GM12865 (cell line): ENCODE measurements around the gene KIF2A.

Experiments
- DNase-seq: peaks from one replicate; pipeline ENCODE4 v3.0.0; 2010; ENCODE audit warnings: low read depth
- H3K4me3 ChIP-seq: 2 replicates; pipeline ENCODE4 v1.5.1; 2011; ENCODE audit warnings: mild to moderate bottlenecking, low read depth, low read length, control low read depth
- TF ChIP-seq, protein P1 (sequence below): IDR thresholded peaks from 2 replicates; pipeline ENCODE4 v1.5.1; 2011; ENCODE audit warnings: low read length, control low read depth, low read depth, inconsistent platforms; ENCODE audit not compliant: insufficient read depth; ENCODE audit errors: missing control alignments

Gene KIF2A

DNA sequence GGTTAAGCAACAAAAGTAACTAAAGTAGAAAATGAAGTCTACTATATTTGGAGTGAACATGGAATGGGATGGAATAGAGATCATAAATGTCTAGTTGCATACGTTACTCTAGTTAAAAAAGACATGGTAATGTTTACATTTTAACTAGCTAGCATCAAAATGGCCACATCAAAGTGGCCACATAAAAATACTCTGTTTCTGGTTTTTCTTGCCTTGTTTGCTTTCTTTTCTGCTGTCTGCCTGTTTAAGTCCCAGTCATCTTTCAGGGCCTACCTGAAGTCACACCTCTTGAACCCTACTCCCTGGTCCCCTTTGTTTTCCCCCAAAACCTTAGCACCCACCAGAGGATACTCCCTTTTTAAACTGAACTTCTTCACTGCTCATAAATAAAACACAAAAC lies 6.4 kb upstream of the KIF2A start:
- TF ChIP-seq, protein P1, sequence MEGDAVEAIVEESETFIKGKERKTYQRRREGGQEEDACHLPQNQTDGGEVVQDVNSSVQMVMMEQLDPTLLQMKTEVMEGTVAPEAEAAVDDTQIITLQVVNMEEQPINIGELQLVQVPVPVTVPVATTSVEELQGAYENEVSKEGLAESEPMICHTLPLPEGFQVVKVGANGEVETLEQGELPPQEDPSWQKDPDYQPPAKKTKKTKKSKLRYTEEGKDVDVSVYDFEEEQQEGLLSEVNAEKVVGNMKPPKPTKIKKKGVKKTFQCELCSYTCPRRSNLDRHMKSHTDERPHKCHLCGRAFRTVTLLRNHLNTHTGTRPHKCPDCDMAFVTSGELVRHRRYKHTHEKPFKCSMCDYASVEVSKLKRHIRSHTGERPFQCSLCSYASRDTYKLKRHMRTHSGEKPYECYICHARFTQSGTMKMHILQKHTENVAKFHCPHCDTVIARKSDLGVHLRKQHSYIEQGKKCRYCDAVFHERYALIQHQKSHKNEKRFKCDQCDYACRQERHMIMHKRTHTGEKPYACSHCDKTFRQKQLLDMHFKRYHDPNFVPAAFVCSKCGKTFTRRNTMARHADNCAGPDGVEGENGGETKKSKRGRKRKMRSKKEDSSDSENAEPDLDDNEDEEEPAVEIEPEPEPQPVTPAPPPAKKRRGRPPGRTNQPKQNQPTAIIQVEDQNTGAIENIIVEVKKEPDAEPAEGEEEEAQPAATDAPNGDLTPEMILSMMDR, result no peak
- no peak for DNase-seq
- no peak overlapping the region for H3K4me3 ChIP-seq

DNA sequence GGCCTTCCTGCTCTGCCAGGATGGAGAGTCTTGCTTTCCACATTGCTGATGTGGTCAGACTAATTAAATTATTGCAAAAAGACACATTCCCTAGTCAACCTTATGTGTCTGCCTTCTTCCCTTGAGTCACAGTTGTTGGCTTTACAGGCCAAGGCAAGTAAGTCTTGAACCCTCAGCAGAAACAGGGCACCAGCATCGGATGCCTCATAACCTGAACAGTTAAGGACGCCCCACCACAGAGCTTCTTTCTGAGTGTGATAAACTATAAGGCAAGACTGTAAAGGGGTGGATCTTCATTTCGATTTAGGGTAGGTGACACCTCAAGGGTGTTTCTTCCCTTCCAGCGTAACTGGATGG lies 670 bp upstream of the KIF2A start:
- TF ChIP-seq, protein P1, result no peak
- peak overlapping the region; percentile 61 for H3K4me3 ChIP-seq
- DNase-seq, result no peak

DNA sequence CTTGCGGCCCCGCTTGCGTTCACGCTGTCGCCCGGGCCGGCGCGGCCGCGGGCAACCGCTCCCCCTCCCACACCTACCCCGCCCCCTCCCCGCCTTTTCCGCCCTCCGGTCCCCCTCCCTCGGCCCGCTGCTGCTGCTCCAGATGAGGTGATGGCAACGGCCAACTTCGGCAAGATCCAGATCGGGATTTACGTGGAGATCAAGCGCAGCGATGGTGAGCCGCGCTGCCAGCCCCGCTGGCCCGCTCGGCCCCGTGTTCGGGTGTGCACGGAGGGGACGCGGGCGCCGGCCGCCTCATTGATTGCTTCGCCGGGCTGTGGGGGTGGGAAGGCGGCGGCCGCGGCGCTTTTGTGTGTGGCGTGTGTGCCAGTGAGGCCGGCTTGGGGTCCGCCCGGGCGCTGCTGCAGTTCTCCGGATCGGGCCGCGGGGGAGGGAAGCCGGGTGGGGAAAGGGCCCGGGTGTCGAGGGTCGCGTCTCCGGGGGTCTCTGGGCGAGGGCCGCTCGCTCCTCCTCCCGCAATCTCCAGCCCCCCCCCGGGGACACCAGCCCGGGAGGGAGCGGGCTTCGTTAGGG lies 403 bp downstream of the KIF2A start:
- TF ChIP-seq, protein P1, result no peak
- no peak for DNase-seq
- peak overlapping the region; percentile 70 for H3K4me3 ChIP-seq

DNA sequence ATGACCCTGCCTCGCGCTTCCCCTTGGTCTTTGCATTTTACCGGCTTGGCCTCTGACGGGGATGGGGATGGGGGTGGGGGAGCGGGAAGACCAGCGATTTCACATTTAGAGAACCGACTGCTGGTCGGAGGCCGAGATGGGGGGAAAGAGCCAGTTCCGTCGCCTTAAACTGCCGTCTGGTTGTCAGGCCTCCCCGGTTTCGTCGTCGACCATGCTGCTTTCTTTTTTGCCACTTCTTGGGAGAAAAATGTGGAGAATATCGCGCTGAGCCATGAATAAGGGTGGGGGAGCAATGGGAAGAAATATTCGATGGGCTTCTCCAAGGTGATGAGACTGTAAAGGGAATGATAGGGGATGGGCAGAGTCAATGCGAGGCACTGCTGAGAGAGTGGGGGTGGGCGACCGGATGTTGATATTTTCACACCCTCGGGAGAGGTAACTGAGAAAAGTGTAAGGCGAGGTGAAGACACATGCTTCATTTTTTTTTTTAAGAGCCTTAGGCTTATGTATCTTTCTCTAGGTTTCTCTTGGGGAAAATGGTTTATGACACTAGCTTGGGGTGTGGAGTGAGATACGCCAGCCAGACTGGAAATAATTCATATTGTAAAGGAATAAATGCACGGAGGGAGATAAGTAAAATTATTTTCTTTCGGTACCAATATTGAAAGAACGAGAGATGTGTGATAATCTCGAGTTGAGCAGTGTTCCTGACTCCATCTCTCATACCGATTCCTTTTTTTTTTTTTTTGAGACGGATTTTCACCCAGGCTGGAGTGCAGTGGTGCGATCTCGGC lies 1.1 kb downstream of the KIF2A start:
- TF ChIP-seq, protein P1, result no peak

DNA sequence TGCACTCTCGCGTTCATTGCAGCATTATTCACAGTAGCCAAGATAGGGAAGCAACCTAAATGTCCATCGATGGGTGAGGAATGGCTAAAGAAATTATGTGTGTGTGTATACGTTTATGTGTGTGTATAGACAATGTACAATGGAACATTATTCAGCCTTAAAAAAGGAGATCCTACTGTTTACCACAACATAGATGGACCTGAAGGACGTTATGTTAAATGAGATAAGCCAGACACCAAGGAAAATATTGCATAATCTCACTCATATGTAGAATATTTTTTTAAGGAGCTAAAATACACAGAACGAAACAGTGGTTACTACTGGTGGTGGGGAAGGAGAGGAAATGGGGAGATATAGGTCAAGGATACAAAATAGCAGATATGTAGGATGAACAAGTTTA lies 2.4 kb downstream of the KIF2A start:
- DNase-seq, result no peak
- TF ChIP-seq, protein P1, result no peak
- H3K4me3 ChIP-seq, result no peak overlapping the region; the same call in 1 of the 2 replicates

More for the DNA sequence above, 1.1 kb downstream of the KIF2A start:
- DNase-seq, result peak; percentile 78
- peak overlapping the region; percentile 70 for H3K4me3 ChIP-seq

DNA sequence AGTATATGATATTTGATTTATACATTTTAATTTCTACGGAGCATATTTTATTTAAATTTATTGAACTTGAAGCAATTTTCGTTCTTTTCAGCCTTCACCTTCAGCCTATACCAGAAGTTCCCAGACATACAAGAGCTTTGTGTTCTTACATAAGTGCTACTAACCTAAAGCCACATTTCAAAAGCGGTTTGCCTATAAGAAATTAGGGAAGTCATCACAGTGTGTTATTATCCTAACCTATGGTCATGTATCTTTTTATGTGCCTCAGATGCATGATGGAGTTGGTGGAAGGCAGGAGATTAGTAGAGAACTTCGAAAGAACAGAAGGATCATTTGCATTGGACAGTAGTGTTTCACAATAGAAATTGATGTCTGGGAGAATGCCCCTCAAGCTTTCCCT lies 3.1 kb downstream of the KIF2A start:
- H3K4me3 ChIP-seq, result no peak overlapping the region
- DNase-seq, result no peak
- TF ChIP-seq, protein P1, result no peak
